NB4 (cell line): ENCODE results near the gene BCAM.

ENCODE experiments used
- DNase-seq: peaks from one replicate; pipeline ENCODE4 v3.0.0; 2010; ENCODE audit warnings: low read depth
- H3K4me3 ChIP-seq: one replicate; pipeline ENCODE4 v1.5.1; 2011; ENCODE audit warnings: mild to moderate bottlenecking, low read depth, low read length, moderate library complexity
- MYC ChIP-seq: IDR thresholded peaks from 2 replicates; pipeline ENCODE4 v1.6.1; 2011; ENCODE audit warnings: low read depth, low read length
- POLR2A ChIP-seq: IDR thresholded peaks from 2 replicates; pipeline ENCODE4 v1.6.1; 2011; ENCODE audit warnings: mild to moderate bottlenecking; ENCODE audit not compliant: insufficient read length; ENCODE audit errors: extremely low read depth
- TF ChIP-seq, protein P1 (sequence below): IDR thresholded peaks from one replicate; pipeline ENCODE4 v1.5.1; 2012; ENCODE audit warnings: low read depth, low read length
- TF ChIP-seq, protein P2 (sequence below): IDR thresholded peaks from 2 replicates; pipeline ENCODE4 v1.6.1; 2011; ENCODE audit warnings: low read depth, low read length

Gene BCAM

DNA sequence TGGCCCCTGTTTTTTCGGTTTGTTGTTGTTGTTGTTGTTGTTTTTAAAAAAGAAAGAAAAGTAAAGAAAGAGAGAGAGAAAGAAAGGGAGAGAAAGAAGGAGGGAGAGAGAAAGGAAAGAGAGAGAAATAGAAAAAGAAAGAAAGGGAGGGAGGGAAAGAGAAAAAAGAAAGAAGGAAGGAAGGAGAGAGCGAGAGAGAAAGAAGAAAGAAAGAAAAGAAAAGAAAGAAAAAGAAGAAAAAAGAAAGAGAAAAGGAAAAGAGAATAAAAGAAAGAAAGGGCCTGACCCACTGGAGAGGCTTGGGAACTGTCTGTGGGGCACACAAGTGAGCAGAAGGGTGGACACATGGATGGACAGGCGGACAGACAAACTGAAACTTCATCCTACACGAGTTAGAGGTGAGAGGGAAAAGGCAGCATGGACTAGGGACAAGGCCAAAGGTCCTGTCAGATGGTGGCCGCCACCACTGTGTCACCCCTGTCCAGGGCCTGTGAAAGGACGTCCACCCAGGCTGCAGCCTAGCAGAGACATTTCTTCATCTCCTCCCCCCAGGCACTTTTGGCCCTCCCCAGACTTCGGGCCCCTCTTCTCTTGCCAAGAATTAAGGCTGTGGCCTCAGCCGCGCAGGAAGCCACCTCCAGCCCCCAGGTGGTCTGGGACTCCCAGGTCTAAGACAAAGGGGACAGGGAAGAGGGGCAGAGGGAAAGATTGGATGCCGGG is 9.1 kb upstream of the BCAM start:
- no peak for TF ChIP-seq POLR2A
- TF ChIP-seq, protein P1, sequence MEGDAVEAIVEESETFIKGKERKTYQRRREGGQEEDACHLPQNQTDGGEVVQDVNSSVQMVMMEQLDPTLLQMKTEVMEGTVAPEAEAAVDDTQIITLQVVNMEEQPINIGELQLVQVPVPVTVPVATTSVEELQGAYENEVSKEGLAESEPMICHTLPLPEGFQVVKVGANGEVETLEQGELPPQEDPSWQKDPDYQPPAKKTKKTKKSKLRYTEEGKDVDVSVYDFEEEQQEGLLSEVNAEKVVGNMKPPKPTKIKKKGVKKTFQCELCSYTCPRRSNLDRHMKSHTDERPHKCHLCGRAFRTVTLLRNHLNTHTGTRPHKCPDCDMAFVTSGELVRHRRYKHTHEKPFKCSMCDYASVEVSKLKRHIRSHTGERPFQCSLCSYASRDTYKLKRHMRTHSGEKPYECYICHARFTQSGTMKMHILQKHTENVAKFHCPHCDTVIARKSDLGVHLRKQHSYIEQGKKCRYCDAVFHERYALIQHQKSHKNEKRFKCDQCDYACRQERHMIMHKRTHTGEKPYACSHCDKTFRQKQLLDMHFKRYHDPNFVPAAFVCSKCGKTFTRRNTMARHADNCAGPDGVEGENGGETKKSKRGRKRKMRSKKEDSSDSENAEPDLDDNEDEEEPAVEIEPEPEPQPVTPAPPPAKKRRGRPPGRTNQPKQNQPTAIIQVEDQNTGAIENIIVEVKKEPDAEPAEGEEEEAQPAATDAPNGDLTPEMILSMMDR: no peak
- H3K4me3 ChIP-seq: no peak overlapping the region
- DNase-seq: no peak

DNA sequence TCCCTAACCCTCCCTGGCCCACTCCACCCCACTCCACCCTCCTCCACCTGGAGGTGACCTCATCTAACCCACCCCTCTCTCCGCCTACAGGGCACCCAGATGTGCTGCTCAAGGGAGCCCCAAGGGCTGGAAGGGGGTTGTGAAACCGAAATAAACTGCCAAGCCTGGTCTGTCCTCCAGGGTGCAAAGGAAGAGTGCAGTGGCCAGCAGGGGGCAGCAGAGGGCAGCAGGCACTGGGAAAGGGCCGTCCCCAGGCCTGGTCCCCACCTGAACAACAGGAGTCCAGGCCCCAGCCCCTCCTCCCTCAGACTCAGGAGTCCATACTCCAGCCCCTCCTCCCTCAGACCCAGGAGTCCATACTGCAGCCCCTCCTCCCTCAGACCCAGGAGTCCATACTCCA is 8.4 kb upstream of the BCAM start:
- TF ChIP-seq, protein P2, sequence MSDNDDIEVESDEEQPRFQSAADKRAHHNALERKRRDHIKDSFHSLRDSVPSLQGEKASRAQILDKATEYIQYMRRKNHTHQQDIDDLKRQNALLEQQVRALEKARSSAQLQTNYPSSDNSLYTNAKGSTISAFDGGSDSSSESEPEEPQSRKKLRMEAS: no peak
- TF ChIP-seq, protein P1: peak; percentile 79
- no peak for TF ChIP-seq POLR2A
- no peak overlapping the region for H3K4me3 ChIP-seq
- peak; percentile 78 for DNase-seq

DNA sequence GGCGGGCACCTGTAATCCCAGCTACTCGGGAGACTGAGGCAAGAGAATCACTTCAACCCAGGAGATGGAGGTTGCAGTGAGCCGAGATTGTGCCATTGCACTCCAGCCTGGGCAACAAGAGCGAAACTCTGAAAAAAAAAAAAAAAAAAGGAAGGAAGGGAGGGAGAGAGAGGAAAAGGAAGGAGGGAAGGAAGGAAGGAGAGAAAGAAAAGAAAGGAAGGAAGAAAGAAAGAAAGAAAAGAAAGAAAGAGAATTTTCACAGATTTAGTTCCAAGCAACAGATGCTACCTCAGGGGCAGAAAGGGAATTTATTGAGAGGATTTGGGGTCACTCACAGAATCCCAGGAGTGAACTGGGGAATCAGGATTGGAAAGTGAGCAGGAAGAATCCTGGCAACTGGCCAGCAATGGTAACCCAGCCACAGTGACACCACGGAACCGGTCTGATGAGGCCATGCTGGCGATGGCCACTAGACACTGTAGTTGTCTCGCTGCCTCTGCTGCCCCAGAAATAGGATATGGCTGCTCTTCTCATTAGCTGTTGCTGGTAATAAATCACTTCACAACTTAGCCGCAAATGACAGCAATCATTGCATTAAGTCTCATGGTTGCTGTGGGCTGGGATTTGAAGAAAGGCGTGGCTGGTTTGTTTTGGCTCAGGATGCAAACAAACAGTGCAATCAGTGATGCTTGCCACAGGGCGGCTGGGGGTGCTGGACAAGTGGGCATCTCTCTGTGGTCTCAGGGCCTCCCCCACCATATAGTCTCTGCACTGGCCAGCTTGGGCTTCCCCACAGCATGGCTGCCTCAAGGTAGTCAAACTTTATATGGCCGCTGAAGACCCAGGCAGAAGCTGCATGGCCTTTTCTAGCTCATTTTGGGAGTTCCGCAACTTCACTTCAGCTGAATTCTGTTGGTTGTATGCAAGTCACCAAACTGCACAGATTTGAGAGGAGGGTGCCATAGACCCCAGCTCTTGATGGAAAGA is 5.2 kb upstream of the BCAM start:
- no peak for DNase-seq
- no peak overlapping the region for H3K4me3 ChIP-seq
- TF ChIP-seq MYC (no peak), POLR2A (no peak)
- TF ChIP-seq, protein P2: no peak
- TF ChIP-seq, protein P1: no peak

DNA sequence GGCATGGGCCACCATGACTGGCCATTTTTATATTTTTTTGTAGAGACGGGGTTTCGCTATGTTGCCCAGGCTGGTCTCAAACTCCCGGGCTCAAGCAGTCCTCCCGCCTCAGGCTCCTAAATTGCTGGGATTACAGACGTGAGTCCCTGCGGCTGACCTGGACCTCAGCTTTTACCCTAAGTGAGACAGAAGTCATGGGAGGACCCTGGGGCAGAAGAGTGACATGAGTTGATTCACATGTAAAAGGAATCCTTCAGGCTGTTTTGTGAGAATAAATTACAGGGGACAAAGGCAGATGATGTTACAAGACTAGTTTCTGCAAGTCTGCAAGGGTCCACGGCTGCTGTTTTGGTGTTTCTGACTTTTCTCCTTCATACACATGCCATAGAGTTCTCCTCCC is 2.6 kb upstream of the BCAM start:
- no peak overlapping the region for H3K4me3 ChIP-seq
- DNase-seq: no peak
- TF ChIP-seq POLR2A (no peak), MYC (no peak)
- TF ChIP-seq, protein P1: no peak
- TF ChIP-seq, protein P2: no peak

DNA sequence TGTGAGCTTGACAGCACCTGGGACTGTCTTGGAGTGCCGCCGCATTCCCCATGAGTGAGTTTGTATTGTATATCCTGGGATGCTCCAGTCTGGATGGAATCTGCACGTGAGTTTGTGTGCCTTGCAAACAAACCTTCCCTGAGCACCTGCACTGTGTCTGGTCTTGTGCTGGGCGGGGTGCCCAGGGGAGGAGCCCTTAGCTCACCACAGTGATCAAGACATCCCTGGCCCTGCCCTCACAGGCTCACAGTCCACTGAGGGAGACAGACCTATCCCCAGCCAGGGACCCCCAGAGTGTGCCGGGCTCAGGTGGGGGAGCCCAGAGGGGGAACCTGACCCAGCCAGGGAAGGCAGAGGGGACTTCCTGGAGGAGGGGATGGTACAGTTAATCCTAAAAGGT is 1.7 kb upstream of the BCAM start:
- no peak overlapping the region for H3K4me3 ChIP-seq
- no peak for DNase-seq
- TF ChIP-seq, protein P2: no peak
- no peak for TF ChIP-seq MYC
- TF ChIP-seq, protein P1: no peak
- TF ChIP-seq POLR2A: no peak
